IPS-15b (cell line): ENCODE data around the gene AQP10.
A peak's percentile ranks its signal among the peaks of the same experiment; 100 is the strongest.
"Not testable (repeated sequence)": the region's sequence is repeated elsewhere in the genome, so short reads cannot be mapped to it uniquely, and the experiment has no call there.

Experiments used
- H3K27me3 ChIP-seq: one replicate; pipeline ENCODE4 v1.6.1; 2013; ENCODE audit warnings: low read length; ENCODE audit not compliant: control insufficient read depth, insufficient read depth
- H3K36me3 ChIP-seq: one replicate; pipeline ENCODE4 v1.6.1; 2013; ENCODE audit warnings: low read length; ENCODE audit not compliant: control insufficient read depth, insufficient read depth
- H3K4me1 ChIP-seq: one replicate; pipeline ENCODE4 v1.6.1; 2013; ENCODE audit warnings: mild to moderate bottlenecking, low read length; ENCODE audit not compliant: control insufficient read depth, insufficient read depth
- H3K4me3 ChIP-seq: one replicate; pipeline ENCODE4 v1.5.1; 2013; ENCODE audit warnings: low read depth, low read length
- H3K9ac ChIP-seq: one replicate; pipeline ENCODE4 v1.6.1; 2013; ENCODE audit warnings: low read depth, mild to moderate bottlenecking, low read length
- H3K9me3 ChIP-seq: one replicate; pipeline ENCODE4 v1.6.1; 2013; ENCODE audit warnings: mild to moderate bottlenecking, low read length; ENCODE audit not compliant: control insufficient read depth, insufficient read depth

Gene AQP10

GRCh38 chr1:154351363-154352068 lies 30.6 kb downstream of the AQP10 start:
- Histone ChIP-seq H3K36me3 (peaks cover 24% of the 10 kb centered on the region), H3K27me3 (peaks cover 3% of the 10 kb centered on the region), H3K9ac (no peak overlapping the region), H3K4me3 (no peak overlapping the region), H3K4me1 (peaks cover 4% of the 10 kb centered on the region), H3K9me3 (no peaks in the 10 kb centered on the region)

DNA sequence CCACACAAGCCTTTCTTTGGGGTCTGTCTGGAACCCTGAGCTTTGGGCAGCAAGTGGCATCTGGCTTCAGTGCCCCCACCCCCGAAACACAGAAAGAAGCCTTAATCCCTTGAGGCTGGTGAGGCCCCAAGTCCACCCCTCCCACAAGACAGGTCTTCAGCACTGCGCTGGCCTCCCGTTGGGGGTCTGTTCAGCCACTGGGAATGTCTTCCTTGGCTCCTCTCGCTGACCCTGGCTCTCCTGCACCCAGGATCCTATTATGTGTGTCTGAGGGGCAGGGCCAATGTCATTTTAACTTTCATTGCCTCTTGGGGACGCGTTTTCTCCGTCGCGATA lies 31.3 kb downstream of the AQP10 start:
- peak overlapping the region; percentile 76 for H3K9ac ChIP-seq

GRCh38 chr1:154352581-154353459 lies 31.9 kb downstream of the AQP10 start:
- Histone ChIP-seq H3K27me3 (peaks cover 3% of the 10 kb centered on the region), H3K4me3 (peak overlapping the region; percentile 87), H3K36me3 (peaks cover 19% of the 10 kb centered on the region), H3K9ac (peak overlapping the region; percentile 76), H3K9me3 (no peaks in the 10 kb centered on the region), H3K4me1 (peaks cover 4% of the 10 kb centered on the region)

More for the DNA sequence above, 31.3 kb downstream of the AQP10 start:
- no peaks in the 10 kb centered on the region for H3K9me3 ChIP-seq
- peaks cover 4% of the 10 kb centered on the region for H3K4me1 ChIP-seq
- peak overlapping the region; percentile 87 for H3K4me3 ChIP-seq
- H3K36me3 ChIP-seq, result peaks cover 19% of the 10 kb centered on the region
- peaks cover 3% of the 10 kb centered on the region for H3K27me3 ChIP-seq

DNA sequence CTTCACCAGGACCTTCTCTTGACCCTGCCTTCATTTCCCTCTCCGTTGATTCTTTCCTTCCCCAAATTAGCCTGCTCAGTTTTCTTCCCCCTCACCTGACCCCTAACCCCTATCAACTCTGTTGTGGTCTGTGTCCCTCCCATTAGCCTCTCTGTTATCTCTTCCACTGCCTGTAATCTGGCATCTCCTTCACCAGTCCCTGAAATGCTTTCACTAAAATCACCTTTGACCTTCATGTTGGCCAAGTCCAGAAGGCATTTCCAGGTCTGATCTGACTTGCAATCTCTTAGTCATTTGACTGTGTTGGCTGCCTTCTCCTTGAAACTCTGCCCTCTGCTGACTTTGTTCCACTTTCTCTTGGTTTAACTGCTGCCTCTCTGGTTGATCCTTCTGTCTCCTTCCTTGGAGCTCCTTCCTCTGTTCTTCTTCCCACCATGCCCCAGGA lies 32.6 kb downstream of the AQP10 start:
- H3K9me3 ChIP-seq, result no peaks in the 10 kb centered on the region
- H3K9ac ChIP-seq, result peak overlapping the region; percentile 24

DNA sequence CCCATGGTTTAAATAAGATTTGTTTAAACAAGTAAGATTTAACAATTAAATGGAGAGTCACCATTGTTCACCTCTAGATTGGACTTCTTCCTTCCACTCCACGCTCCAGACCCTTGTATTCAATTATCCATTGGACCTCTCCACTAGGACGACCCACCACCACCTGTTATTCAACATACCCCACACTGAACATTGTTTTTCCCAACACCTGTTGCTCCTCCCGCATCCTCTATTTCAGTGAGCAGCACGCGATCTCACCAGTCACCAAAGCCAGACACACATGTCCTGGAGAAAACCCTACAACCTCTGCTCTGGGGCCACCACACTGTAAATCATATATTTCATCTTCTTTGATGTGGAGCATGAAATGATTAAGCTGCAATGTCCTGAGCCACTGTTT lies 33.1 kb downstream of the AQP10 start:
- peaks cover 7% of the 10 kb centered on the region for H3K36me3 ChIP-seq
- peak overlapping the region; percentile 24 for H3K9ac ChIP-seq
- peaks cover 3% of the 10 kb centered on the region for H3K27me3 ChIP-seq
- no peaks in the 10 kb centered on the region for H3K9me3 ChIP-seq
- no peak overlapping the region for H3K4me3 ChIP-seq
- H3K4me1 ChIP-seq, result peaks cover 4% of the 10 kb centered on the region

More for the DNA sequence above, 32.6 kb downstream of the AQP10 start:
- peak overlapping the region; percentile 87 for H3K4me3 ChIP-seq
- H3K27me3 ChIP-seq, result peaks cover 3% of the 10 kb centered on the region
- H3K4me1 ChIP-seq, result peaks cover 4% of the 10 kb centered on the region
- peaks cover 12% of the 10 kb centered on the region for H3K36me3 ChIP-seq

DNA sequence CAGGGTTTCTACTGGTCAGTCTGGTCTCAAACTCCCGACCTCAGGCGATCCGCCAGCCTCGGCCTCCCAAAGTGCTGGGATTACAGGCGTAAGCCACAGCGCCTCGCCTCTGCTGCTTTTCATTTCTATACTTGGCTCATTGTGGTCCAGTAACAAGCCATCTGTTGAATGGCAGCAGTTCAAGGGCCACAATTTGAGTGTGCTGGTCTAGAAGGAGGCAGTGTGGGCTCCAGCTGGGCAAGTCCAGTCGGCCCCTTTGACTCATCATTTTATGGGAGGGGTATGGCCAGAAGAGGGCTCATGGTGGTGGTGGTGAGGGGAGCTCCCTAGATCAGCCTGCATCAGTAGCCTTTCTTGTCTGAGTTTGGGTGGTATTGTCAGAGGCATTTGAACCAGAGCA lies 37.6 kb downstream of the AQP10 start:
- Histone ChIP-seq H3K27me3 (peaks cover 3% of the 10 kb centered on the region), H3K4me3 (no peak overlapping the region), H3K4me1 (peaks cover 2% of the 10 kb centered on the region), H3K9me3 (peaks cover 3% of the 10 kb centered on the region), H3K9ac (no peak overlapping the region), H3K36me3 (no peaks in the 10 kb centered on the region)

DNA sequence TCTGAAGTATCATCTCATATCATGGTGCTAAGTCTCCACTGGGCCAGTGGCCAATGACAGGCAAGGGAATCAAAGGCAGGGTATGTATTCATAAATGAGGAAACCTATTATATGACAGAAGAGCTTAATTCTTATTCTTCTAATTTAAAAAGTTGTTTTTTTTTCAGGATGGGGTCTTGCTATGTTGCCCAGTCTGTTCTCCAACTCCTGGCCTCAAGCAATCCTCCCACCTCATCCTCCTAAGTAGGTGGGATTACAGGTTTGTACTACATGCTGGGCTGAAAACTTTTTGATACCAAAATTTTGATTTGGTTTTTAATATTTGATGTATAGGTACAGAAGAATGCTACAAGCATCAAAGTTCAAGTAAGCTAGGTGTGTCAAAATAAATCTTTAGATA lies 39.4 kb downstream of the AQP10 start:
- Histone ChIP-seq H3K4me3 (no peak overlapping the region), H3K27me3 (no peaks in the 10 kb centered on the region), H3K9ac (no peak overlapping the region), H3K36me3 (no peaks in the 10 kb centered on the region), H3K9me3 (peaks cover 3% of the 10 kb centered on the region), H3K4me1 (no peaks in the 10 kb centered on the region)

DNA sequence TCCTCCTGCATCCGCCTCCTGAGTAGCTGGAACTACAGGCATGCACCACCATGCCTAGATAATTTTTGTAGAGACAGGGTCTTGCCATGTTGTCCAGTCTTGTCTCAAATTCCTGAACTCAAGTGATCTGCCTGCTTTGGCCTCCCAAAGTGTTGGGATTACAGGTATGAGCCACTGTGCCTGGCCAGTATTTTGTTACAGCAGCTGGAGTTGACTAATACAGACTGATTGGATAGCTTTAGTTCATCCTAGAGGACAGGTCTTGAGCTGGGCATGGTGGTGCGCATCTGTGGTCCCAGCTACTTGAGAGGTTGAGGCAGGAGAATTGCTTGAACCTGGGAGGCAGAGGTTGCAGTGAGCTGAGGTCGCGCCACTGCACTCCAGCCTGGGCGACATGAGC lies 40.0 kb downstream of the AQP10 start:
- H3K4me1 ChIP-seq, H3K9ac ChIP-seq, H3K9me3 ChIP-seq, H3K27me3 ChIP-seq, H3K4me3 ChIP-seq, H3K36me3 ChIP-seq: not testable (repeated sequence)

GRCh38 chr1:154361357-154361756 lies 40.5 kb downstream of the AQP10 start:
- Histone ChIP-seq H3K4me3 (no peak overlapping the region), H3K36me3 (no peaks in the 10 kb centered on the region), H3K27me3 (no peaks in the 10 kb centered on the region), H3K9me3 (peaks cover 3% of the 10 kb centered on the region), H3K4me1 (no peaks in the 10 kb centered on the region), H3K9ac (no peak overlapping the region)

DNA sequence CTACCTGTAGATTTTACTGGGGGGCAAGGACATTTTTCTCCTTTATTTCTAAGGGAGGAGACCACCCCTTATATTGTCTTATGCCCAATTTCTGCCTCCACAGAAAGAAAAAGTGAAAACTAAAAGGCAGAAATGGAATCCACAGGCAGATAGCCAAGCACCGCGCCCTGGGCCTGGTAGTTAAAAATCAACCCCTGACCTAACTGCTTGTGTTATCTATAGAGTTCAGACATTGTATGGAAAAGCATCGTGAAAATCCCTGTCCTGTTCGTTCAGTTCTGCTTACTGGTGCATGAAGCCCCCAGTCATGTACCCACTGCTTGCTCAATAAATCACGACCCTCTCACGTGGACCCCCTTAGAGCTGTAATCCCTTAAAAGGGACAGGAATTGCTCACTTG lies 50.5 kb downstream of the AQP10 start:
- Histone ChIP-seq H3K4me3 (no peak overlapping the region), H3K4me1 (no peaks in the 10 kb centered on the region), H3K9ac (no peak overlapping the region), H3K9me3 (no peaks in the 10 kb centered on the region), H3K36me3 (no peaks in the 10 kb centered on the region), H3K27me3 (no peaks in the 10 kb centered on the region)

DNA sequence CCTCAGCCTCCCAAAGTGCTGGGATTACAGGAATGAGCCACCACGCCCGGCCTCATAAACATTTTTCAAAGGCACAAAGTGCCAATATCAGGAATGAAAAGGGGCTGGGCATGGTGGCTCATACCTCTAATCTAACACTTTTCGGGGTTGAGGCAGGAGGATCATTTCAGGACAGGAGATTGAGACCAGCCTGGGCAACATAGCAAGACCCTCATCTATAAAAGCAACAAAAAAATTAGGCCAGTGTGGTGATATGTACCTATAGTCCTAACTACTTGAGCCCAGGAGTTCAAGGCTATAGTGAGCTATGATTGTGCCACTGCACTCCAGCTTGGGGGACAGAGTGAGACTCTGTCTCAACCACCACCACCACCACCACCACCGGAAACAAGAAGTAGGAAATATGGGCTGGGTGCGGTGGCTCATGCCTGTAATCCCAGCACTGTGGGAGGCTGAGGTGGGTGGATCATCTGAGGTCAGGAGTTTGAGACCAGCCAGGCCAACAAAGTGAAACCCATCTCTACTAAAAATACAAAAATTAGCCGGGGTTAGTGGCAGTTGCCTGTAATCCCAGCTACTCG lies 53.0 kb downstream of the AQP10 start:
- not testable (repeated sequence) for H3K27me3 ChIP-seq, H3K36me3 ChIP-seq, H3K4me1 ChIP-seq, H3K4me3 ChIP-seq, H3K9me3 ChIP-seq, H3K9ac ChIP-seq
